A673 (cell line): ENCODE data around the gene ADAM8.

Source experiments
- EZH2 ChIP-seq: fragments of 200-600 bp; sonication (generic); IDR thresholded peaks from 2 replicates; pipeline ENCODE4 v1.6.1; 2017; ENCODE audit warnings: borderline replicate concordance, low read depth, mild to moderate bottlenecking, mixed read lengths, antibody characterized with exemption, low read length; ENCODE audit not compliant: poor library complexity, severe bottlenecking
- TF ChIP-seq, protein P1 (sequence below): fragments of 300-800, 200-600 bp; sonication (generic); conservative IDR thresholded peaks from 2 replicates; pipeline ENCODE4 v1.5.1; 2017; ENCODE audit warnings: low read depth, mild to moderate bottlenecking, antibody characterized with exemption, low read length, moderate library complexity, mixed read lengths

DNA sequence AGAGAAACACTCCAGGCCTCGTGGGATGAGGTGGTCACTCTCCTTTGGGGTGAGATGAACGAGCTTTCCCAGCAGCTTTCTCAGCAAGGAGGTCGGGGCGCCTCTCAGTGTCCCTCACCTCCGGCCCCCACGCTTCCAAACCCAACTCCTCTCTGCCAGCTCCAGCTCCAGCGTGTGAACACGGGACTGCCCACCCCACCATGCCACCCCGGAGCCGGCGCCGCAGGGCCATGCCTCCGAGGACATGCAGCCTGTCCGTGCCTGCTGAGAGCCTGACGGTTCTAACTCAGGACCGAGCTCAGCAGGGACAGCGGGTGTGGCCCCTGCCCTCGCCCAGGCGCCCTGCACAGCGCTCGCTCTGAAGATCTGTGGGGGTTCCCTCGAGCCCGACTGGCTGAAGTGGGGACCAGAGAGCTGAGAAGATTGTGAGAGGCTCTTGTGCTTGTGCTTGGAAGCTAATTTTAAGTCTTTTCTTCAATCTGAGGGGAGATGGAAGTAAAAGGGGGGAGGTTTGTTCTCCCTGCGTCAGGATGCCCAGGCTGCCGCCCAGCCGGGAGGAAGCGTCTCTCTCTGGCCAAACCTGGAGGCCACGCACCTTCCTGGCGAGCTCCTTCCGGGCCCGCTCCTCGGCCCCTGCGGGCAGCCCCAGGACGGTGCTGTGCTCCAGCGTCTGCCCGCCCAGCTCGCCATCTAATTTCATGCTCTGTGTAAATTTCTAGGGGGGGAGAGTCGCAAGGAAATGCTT is 5.1 kb upstream of the ADAM8 start:
- TF ChIP-seq, protein P1, sequence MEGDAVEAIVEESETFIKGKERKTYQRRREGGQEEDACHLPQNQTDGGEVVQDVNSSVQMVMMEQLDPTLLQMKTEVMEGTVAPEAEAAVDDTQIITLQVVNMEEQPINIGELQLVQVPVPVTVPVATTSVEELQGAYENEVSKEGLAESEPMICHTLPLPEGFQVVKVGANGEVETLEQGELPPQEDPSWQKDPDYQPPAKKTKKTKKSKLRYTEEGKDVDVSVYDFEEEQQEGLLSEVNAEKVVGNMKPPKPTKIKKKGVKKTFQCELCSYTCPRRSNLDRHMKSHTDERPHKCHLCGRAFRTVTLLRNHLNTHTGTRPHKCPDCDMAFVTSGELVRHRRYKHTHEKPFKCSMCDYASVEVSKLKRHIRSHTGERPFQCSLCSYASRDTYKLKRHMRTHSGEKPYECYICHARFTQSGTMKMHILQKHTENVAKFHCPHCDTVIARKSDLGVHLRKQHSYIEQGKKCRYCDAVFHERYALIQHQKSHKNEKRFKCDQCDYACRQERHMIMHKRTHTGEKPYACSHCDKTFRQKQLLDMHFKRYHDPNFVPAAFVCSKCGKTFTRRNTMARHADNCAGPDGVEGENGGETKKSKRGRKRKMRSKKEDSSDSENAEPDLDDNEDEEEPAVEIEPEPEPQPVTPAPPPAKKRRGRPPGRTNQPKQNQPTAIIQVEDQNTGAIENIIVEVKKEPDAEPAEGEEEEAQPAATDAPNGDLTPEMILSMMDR = no peak
- no peak for TF ChIP-seq EZH2
